Measurements from ENCODE around the gene PERP. TPM values are rescaled to one million over a fixed set of nuclear protein-coding genes. Genes with fewer than 3 reads are reported as not detected.
A peak's percentile ranks its signal among the peaks of the same experiment; 100 is the strongest.

The PERP gene
- total RNA-seq, 6 experiments from 2014 or later: 40.6 to 53.4 (median 47.9) TPM

- Mint-ChIP-seq H3K27me3 (ENCODE audit: insufficient read depth) (peaks cover 9% of the 10 kb centered on the region; the same call in 1 of the 2 replicates), H3K36me3 (ENCODE audit: low read depth) (no peaks in the 10 kb centered on the region), H3K9me3 (no peaks in the 10 kb centered on the region), H3K4me1 (ENCODE audit: low read depth) (peaks cover 34% of the 10 kb centered on the region), H3K4me3 (no peak overlapping the region), H3K27ac (no peak overlapping the region)
- TF ChIP-seq CTCF (IDR thresholded peaks at IDR 0.05): peak; percentile 99
- peak; percentile 52 for DNase-seq
These were observed 2.1 kb upstream of the PERP start for GRCh38 chr6:138109042-138109997.

GRCh38 chr6:138107752-138108592 is 753 bp upstream of the PERP start:
- no peak for TF ChIP-seq CTCF (IDR thresholded peaks at IDR 0.05)
- H3K27me3 Mint-ChIP-seq (ENCODE audit: insufficient read depth): peaks cover 3% of the 10 kb centered on the region; the same call in 1 of the 2 replicates
- DNase-seq: no peak
- H3K9me3 Mint-ChIP-seq: no peaks in the 10 kb centered on the region
- H3K4me3 Mint-ChIP-seq: peak overlapping the region; percentile 92
- H3K36me3 Mint-ChIP-seq (ENCODE audit: low read depth): no peaks in the 10 kb centered on the region
- H3K27ac Mint-ChIP-seq: peak overlapping the region; percentile 29; the same call in 1 of the 2 replicates
- H3K4me1 Mint-ChIP-seq (ENCODE audit: low read depth): peaks cover 34% of the 10 kb centered on the region

GRCh38 chr6:138106665-138107077 is 548 bp downstream of the PERP start:
- H3K36me3 Mint-ChIP-seq (ENCODE audit: low read depth): peaks cover 3% of the 10 kb centered on the region
- H3K27me3 Mint-ChIP-seq (ENCODE audit: insufficient read depth): peaks cover 3% of the 10 kb centered on the region; the same call in 1 of the 2 replicates

GRCh38 chr6:138105880-138106664 is 1.1 kb downstream of the PERP start:
- peaks cover 3% of the 10 kb centered on the region; the same call in 1 of the 2 replicates for H3K27me3 Mint-ChIP-seq (ENCODE audit: insufficient read depth)
- peaks cover 49% of the 10 kb centered on the region for H3K4me1 Mint-ChIP-seq (ENCODE audit: low read depth)
- H3K27ac Mint-ChIP-seq: peak overlapping the region; percentile 88
- peak overlapping the region; percentile 92 for H3K4me3 Mint-ChIP-seq
- no peak for TF ChIP-seq CTCF (IDR thresholded peaks at IDR 0.05)
- peaks cover 7% of the 10 kb centered on the region for H3K36me3 Mint-ChIP-seq (ENCODE audit: low read depth)
- no peak for DNase-seq
- H3K9me3 Mint-ChIP-seq: no peaks in the 10 kb centered on the region

More at GRCh38 chr6:138106665-138107077, 548 bp downstream of the PERP start:
- Mint-ChIP-seq H3K27ac (peak overlapping the region; percentile 88), H3K9me3 (no peaks in the 10 kb centered on the region), H3K4me3 (peak overlapping the region; percentile 92), H3K4me1 (ENCODE audit: low read depth) (peaks cover 43% of the 10 kb centered on the region)
- no peak for TF ChIP-seq CTCF (IDR thresholded peaks at IDR 0.05)
- no peak for DNase-seq

- peaks cover 3% of the 10 kb centered on the region; the same call in 1 of the 2 replicates for H3K27me3 Mint-ChIP-seq (ENCODE audit: insufficient read depth)
- H3K27ac Mint-ChIP-seq: no peak overlapping the region
- peak overlapping the region; percentile 92 for H3K4me3 Mint-ChIP-seq
- no peaks in the 10 kb centered on the region for H3K9me3 Mint-ChIP-seq
- H3K36me3 Mint-ChIP-seq (ENCODE audit: low read depth): peaks cover 7% of the 10 kb centered on the region
- TF ChIP-seq CTCF (IDR thresholded peaks at IDR 0.05): no peak
- H3K4me1 Mint-ChIP-seq (ENCODE audit: low read depth): peaks cover 52% of the 10 kb centered on the region
- no peak for DNase-seq
These were observed 1.8 kb downstream of the PERP start for GRCh38 chr6:138105446-138105845.

Data from HFFc6 (cell line).